ENCODE results near the gene TMF1. TPM values are rescaled to one million over a fixed set of nuclear protein-coding genes. Genes with fewer than 3 reads are reported as not detected.

TMF1 gene
- total and polyA plus RNA-seq, 8 donors, result 6.0 to 53.8 (median 12.6) TPM

- H3K36me3 ChIP-seq, result peaks cover 24 to 54% (median 53%) of the 10 kb centered on the region in 4 donors
- no peaks in the 10 kb centered on the region for H3K9me3 ChIP-seq
- H3K27ac ChIP-seq, result peak overlapping the region in 1 of 5 donors; percentile 38
- TF ChIP-seq CTCF (IDR thresholded peaks at IDR 0.05) (no peak), POLR2A (IDR thresholded peaks at IDR 0.05) (no peak), POLR2AphosphoS5 (IDR thresholded peaks at IDR 0.05) (no peak), EP300 (IDR thresholded peaks at IDR 0.05) (no peak)
- H3K27me3 ChIP-seq, result no peaks in the 10 kb centered on the region
- no peak overlapping the region for H3K4me3 ChIP-seq
- H3K4me1 ChIP-seq, result peaks cover 11 to 29% (median 18%) of the 10 kb centered on the region in 4 donors
- DNase-seq, result no peak
- WGBS, 5 donors, result 66 to 77% (median 74%) methylated on average over 2 of the region's 2 CpGs
- intact Hi-C loops (cut with DNase I; ENCODE audit: low total_unique reads), result no loop called here
Measured at GRCh38 chr3:69008980-69009379, 43.2 kb downstream of the TMF1 start.

- Histone ChIP-seq H3K4me1 (peaks cover 0 to 12% (median 6%) of the 10 kb centered on the region in 4 donors), H3K4me3 (no peak overlapping the region), H3K9me3 (no peaks in the 10 kb centered on the region), H3K27me3 (no peaks in the 10 kb centered on the region), H3K36me3 (peaks cover 48 to 85% (median 83%) of the 10 kb centered on the region in 4 donors), H3K27ac (no peak overlapping the region)
- no peak for TF ChIP-seq POLR2A (IDR thresholded peaks at IDR 0.05)
- TF ChIP-seq CTCF (IDR thresholded peaks at IDR 0.05), result no peak
- no peak for TF ChIP-seq POLR2AphosphoS5 (IDR thresholded peaks at IDR 0.05)
- TF ChIP-seq EP300 (IDR thresholded peaks at IDR 0.05), result no peak
- DNase-seq, result no peak
- WGBS, 5 donors, result 85 to 95% (median 90%) methylated on average over 5 of the region's 5 CpGs
- intact Hi-C loops (cut with DNase I; ENCODE audit: low total_unique reads), result no loop called here
Measured at GRCh38 chr3:69005791-69006482, 46.2 kb downstream of the TMF1 start.

GRCh38 chr3:69005071-69005790 is 46.9 kb downstream of the TMF1 start:
- H3K9me3 ChIP-seq, result no peaks in the 10 kb centered on the region
- H3K27me3 ChIP-seq, result no peaks in the 10 kb centered on the region
- TF ChIP-seq EP300 (IDR thresholded peaks at IDR 0.05) (no peak), CTCF (IDR thresholded peaks at IDR 0.05) (no peak), POLR2A (IDR thresholded peaks at IDR 0.05) (no peak), POLR2AphosphoS5 (IDR thresholded peaks at IDR 0.05) (no peak)
- H3K36me3 ChIP-seq, result peaks cover 48 to 92% (median 89%) of the 10 kb centered on the region in 4 donors
- DNase-seq, result peak in 1 of 2 donors; percentile 21
- peaks cover 0 to 6% (median 2%) of the 10 kb centered on the region in 4 donors for H3K4me1 ChIP-seq
- H3K4me3 ChIP-seq, result no peak overlapping the region
- 85 to 90% (median 89%) methylated on average over 6 of the region's 6 CpGs for WGBS, 5 donors
- H3K27ac ChIP-seq, result peak overlapping the region in 1 of 5 donors; percentile 15
- intact Hi-C loops (cut with DNase I; ENCODE audit: low total_unique reads), result no loop called here

GRCh38 chr3:69004138-69004537 is 48.0 kb downstream of the TMF1 start:
- Histone ChIP-seq H3K9me3 (no peaks in the 10 kb centered on the region), H3K4me3 (no peak overlapping the region), H3K36me3 (peaks cover 48 to 98% (median 96%) of the 10 kb centered on the region in 4 donors), H3K27me3 (no peaks in the 10 kb centered on the region), H3K4me1 (peaks cover 0 to 6% (median 0%) of the 10 kb centered on the region in 4 donors), H3K27ac (no peak overlapping the region)
- no peak for TF ChIP-seq POLR2A (IDR thresholded peaks at IDR 0.05)
- TF ChIP-seq CTCF (IDR thresholded peaks at IDR 0.05), result no peak
- no peak for TF ChIP-seq EP300 (IDR thresholded peaks at IDR 0.05)
- no peak for TF ChIP-seq POLR2AphosphoS5 (IDR thresholded peaks at IDR 0.05)
- DNase-seq, result no peak
- 80 to 94% (median 91%) methylated on average over 9 of the region's 9 CpGs for WGBS, 5 donors
- intact Hi-C loops (cut with DNase I; ENCODE audit: low total_unique reads), result no loop called here

Data from stomach (tissue), 9 donors.